Measurements from ENCODE around the gene RIC8B. TPM values are rescaled to one million over a fixed set of nuclear protein-coding genes. Genes with fewer than 3 reads are reported as not detected.

The RIC8B gene
- total RNA-seq, 4 donors from 2014 or later = 10.5 to 19.5 (median 16.6) TPM

- TF ChIP-seq CTCF (IDR thresholded peaks at IDR 0.05) (no peak), POLR2AphosphoS5 (IDR thresholded peaks at IDR 0.05) (no peak), EP300 (IDR thresholded peaks at IDR 0.05; ENCODE audit: low read depth) (no peak), POLR2A (IDR thresholded peaks at IDR 0.05) (no peak)
- Histone ChIP-seq H3K9me3 (no peaks in the 10 kb centered on the region), H3K4me1 (peaks cover 0 to 4% (median 0%) of the 10 kb centered on the region in 4 donors), H3K27me3 (no peaks in the 10 kb centered on the region), H3K36me3 (no peaks in the 10 kb centered on the region), H3K27ac (no peak overlapping the region), H3K4me3 (no peak overlapping the region)
- 92 to 95% methylated on average over 5 of the region's 5 CpGs for WGBS, 2 donors (ENCODE audit: low coverage in 1 of 2)
- in situ Hi-C loops (cut with MboI; ENCODE audit: low pct_ligation_motif_present in 1 of 4, low pct_unique_long_range_greater_than_20kb in 1 of 4, low sequenced_read_pairs in 3 of 4) = no loop called here
- no peak for DNase-seq
- intact Hi-C loops (cut with DNase I; ENCODE audit: low total_unique reads) = no loop called here
Measured at GRCh38 chr12:106732890-106733289, 41.6 kb upstream of the RIC8B start.

GRCh38 chr12:106733660-106734059 is 40.8 kb upstream of the RIC8B start:
- H3K27ac ChIP-seq = no peak overlapping the region
- TF ChIP-seq POLR2A (IDR thresholded peaks at IDR 0.05) (no peak), EP300 (IDR thresholded peaks at IDR 0.05; ENCODE audit: low read depth) (no peak), CTCF (IDR thresholded peaks at IDR 0.05) (no peak), POLR2AphosphoS5 (IDR thresholded peaks at IDR 0.05) (no peak)
- peaks cover 0 to 4% (median 0%) of the 10 kb centered on the region in 4 donors for H3K4me1 ChIP-seq
- DNase-seq = no peak
- H3K36me3 ChIP-seq = no peaks in the 10 kb centered on the region
- H3K4me3 ChIP-seq = no peak overlapping the region
- in situ Hi-C loops (cut with MboI; ENCODE audit: low pct_ligation_motif_present in 1 of 4, low pct_unique_long_range_greater_than_20kb in 1 of 4, low sequenced_read_pairs in 3 of 4) (no loop called here), intact Hi-C loops (cut with DNase I; ENCODE audit: low total_unique reads) (no loop called here)
- H3K27me3 ChIP-seq = no peaks in the 10 kb centered on the region
- WGBS, 2 donors (ENCODE audit: low coverage in 1 of 2) = 64% methylated on average over 3 to 4 of the region's 4 CpGs
- H3K9me3 ChIP-seq = no peaks in the 10 kb centered on the region

- Histone ChIP-seq H3K4me3 (no peak overlapping the region), H3K9me3 (no peaks in the 10 kb centered on the region), H3K36me3 (no peaks in the 10 kb centered on the region), H3K27ac (no peak overlapping the region), H3K4me1 (peaks cover 0 to 21% (median 10%) of the 10 kb centered on the region in 4 donors), H3K27me3 (no peaks in the 10 kb centered on the region)
- intact Hi-C loops (cut with DNase I; ENCODE audit: low total_unique reads) (no loop called here), in situ Hi-C loops (cut with MboI; ENCODE audit: low pct_ligation_motif_present in 1 of 4, low pct_unique_long_range_greater_than_20kb in 1 of 4, low sequenced_read_pairs in 3 of 4) (no loop called here)
- TF ChIP-seq POLR2AphosphoS5 (IDR thresholded peaks at IDR 0.05) = no peak
- no peak for TF ChIP-seq EP300 (IDR thresholded peaks at IDR 0.05; ENCODE audit: low read depth)
- no peak for DNase-seq
- 81 to 84% methylated on average over 7 to 9 of the region's 9 CpGs for WGBS, 2 donors (ENCODE audit: low coverage in 1 of 2)
Measured at GRCh38 chr12:106736051-106736957, 38.2 kb upstream of the RIC8B start.

GRCh38 chr12:106739318-106739717 is 35.2 kb upstream of the RIC8B start:
- in situ Hi-C loops (cut with MboI; ENCODE audit: low pct_ligation_motif_present in 1 of 4, low pct_unique_long_range_greater_than_20kb in 1 of 4, low sequenced_read_pairs in 3 of 4) (no loop called here), intact Hi-C loops (cut with DNase I; ENCODE audit: low total_unique reads) (no loop called here)
- Histone ChIP-seq H3K27ac (peak overlapping the region in 3 of 4 donors; percentile 13 to 59 (median 50)), H3K36me3 (no peaks in the 10 kb centered on the region), H3K9me3 (no peaks in the 10 kb centered on the region), H3K27me3 (no peaks in the 10 kb centered on the region), H3K4me1 (peaks cover 0 to 21% (median 8%) of the 10 kb centered on the region in 4 donors), H3K4me3 (no peak overlapping the region)
- TF ChIP-seq EP300 (IDR thresholded peaks at IDR 0.05; ENCODE audit: low read depth) (no peak), CTCF (IDR thresholded peaks at IDR 0.05) (no peak), POLR2AphosphoS5 (IDR thresholded peaks at IDR 0.05) (no peak), POLR2A (IDR thresholded peaks at IDR 0.05) (no peak)
- DNase-seq = no peak
- WGBS, 2 donors (ENCODE audit: low coverage in 1 of 2) = 48% methylated on average over 4 of the region's 4 CpGs

Measured in transverse colon (tissue), 4 donors.